K562 (cell line): ENCODE results near the gene SLC12A9. TPM values are rescaled to one million over a fixed set of nuclear protein-coding genes. Genes with fewer than 3 reads are reported as not detected.

Experiments
- ATAC-seq: fragments of 200-7000 bp; cut with Tn5 transposase; 3 replicates; pipeline ENCODE4 v1.9.1; 2020; ENCODE audit warnings: moderate library complexity
- BruUV-seq: library from RNA; stranded (reverse); fragments of 400-500 nt; replicated peaks from 2 replicates; lab custom pipeline; 2021; lab: Mats Ljungman, UMichigan
- CTCF ChIA-PET: fragments of 300-600 bp; formaldehyde crosslinking; extraction: SDS; loops from one replicate; lab custom pipeline; 2021; ENCODE audit warnings: low intra/inter-chr PET ratio; lab: Yijun Ruan, JAX
- POLR2A ChIA-PET: fragments of 300-600, 350-650 bp; sonication (Branson Sonifier 250); formaldehyde crosslinking; extraction: SDS; loops from one replicate; lab custom pipeline; 2021; ENCODE audit warnings: antibody characterized with exemption, inconsistent platforms; lab: Yijun Ruan, JAX
- DNase-seq, 4 experiments: peaks; one replicate each; pipeline versions ENCODE4 v3.0.0 to v3.0.0-alpha.2; 2011 to 2018; ENCODE audit warnings: low spot score in 3 of 4, mixed read lengths in 3 of 4; ENCODE audit errors: extremely low read depth in 1 of 4
- FAIRE-seq: peaks from 2 replicates; lab custom pipeline; 2011; peaks lifted over from hg19 to GRCh38; lab: Jason Lieb, UNC
- H2AFZ ChIP-seq: 2 replicates; pipeline ENCODE4 v1.6.0; 2011; ENCODE audit warnings: low read depth, low read length, control low read depth, inconsistent platforms
- H3K27ac ChIP-seq: fragments of 200-600 bp; 3 replicates; pipeline ENCODE4 v1.8.0; 2011; ENCODE audit warnings: low read depth, mild to moderate bottlenecking, control low read depth, inconsistent platforms, low read length, moderate library complexity, mixed read lengths; ENCODE audit errors: extremely low read depth
- H3K27me3 ChIP-seq, 2 experiments: fragments of 300-600 bp in 1 of 2; 2 replicates in 1 of 2; 3 replicates in 1 of 2; pipeline versions ENCODE4 v1.6.0 to v1.8.0; 2011; ENCODE audit warnings: inconsistent platforms in 2 of 2, low read length in 2 of 2, mild to moderate bottlenecking in 1 of 2, mixed read lengths in 1 of 2, moderate library complexity in 1 of 2; ENCODE audit not compliant: control insufficient read depth in 2 of 2, insufficient read depth in 2 of 2
- H3K36me3 ChIP-seq: fragments of 300-600 bp; 3 replicates; pipeline ENCODE4 v1.8.0; 2011; ENCODE audit warnings: mild to moderate bottlenecking, low read length, inconsistent platforms; ENCODE audit not compliant: control insufficient read depth, insufficient read depth
- H3K4me1 ChIP-seq, 2 experiments: fragments of 200-600 bp in 1 of 2; replicated peaks in 1 of 2; 2 replicates in 1 of 2; 3 replicates in 1 of 2; pipeline versions ENCODE4 v1.5.1 to v1.8.0; 2011; ENCODE audit warnings: inconsistent platforms in 2 of 2, low read length in 2 of 2, mild to moderate bottlenecking in 1 of 2, mixed read lengths in 1 of 2, moderate library complexity in 1 of 2; ENCODE audit not compliant: control insufficient read depth in 2 of 2, insufficient read depth in 2 of 2
- H3K4me2 ChIP-seq: 2 replicates; pipeline ENCODE4 v1.6.1; 2011; ENCODE audit warnings: low read length, control low read depth, inconsistent platforms, mixed read lengths; ENCODE audit not compliant: insufficient read depth
- H3K4me3 ChIP-seq: fragments of 200-600 bp; sonication (generic), shearing (Covaris generic); 2 replicates; pipeline ENCODE4 v1.5.1; 2016; ENCODE audit warnings: control low read depth, inconsistent platforms
- H3K79me2 ChIP-seq: fragments of 200-600 bp; 3 replicates; pipeline ENCODE4 v1.8.0; 2011; ENCODE audit warnings: low read length, inconsistent platforms; ENCODE audit not compliant: control insufficient read depth, insufficient read depth
- H3K9ac ChIP-seq, 2 experiments: 2 replicates each; pipeline versions ENCODE4 v1.6.0 to v1.6.1; 2011; ENCODE audit warnings: low read depth in 2 of 2, low read length in 2 of 2, control low read depth in 1 of 2, inconsistent platforms in 1 of 2, mild to moderate bottlenecking in 1 of 2, mixed read lengths in 1 of 2; ENCODE audit not compliant: insufficient read depth in 1 of 2
- H3K9me1 ChIP-seq: one replicate; pipeline ENCODE4 v1.6.0; 2011; ENCODE audit warnings: inconsistent platforms, mild to moderate bottlenecking, low read length, moderate library complexity; ENCODE audit not compliant: control insufficient read depth, insufficient read depth
- H3K9me3 ChIP-seq: replicated peaks from 2 replicates; pipeline ENCODE4 v1.5.1; 2011; ENCODE audit warnings: low read depth, low read length, inconsistent platforms; ENCODE audit not compliant: control insufficient read depth, insufficient read depth
- H4K20me1 ChIP-seq: replicated peaks from 2 replicates; pipeline ENCODE4 v1.6.1; 2011; ENCODE audit warnings: low read length, inconsistent platforms, mixed read lengths; ENCODE audit not compliant: control insufficient read depth, insufficient read depth
- CCNT2 ChIP-seq: IDR thresholded peaks from 2 replicates; pipeline ENCODE4 v1.6.1; 2011; ENCODE audit warnings: borderline replicate concordance, low read depth, mild to moderate bottlenecking, moderate library complexity, mixed read lengths, low read length; ENCODE audit not compliant: insufficient read length; ENCODE audit errors: extremely low read depth
- FOXK2 ChIP-seq, 2 experiments: fragments of 450-650 bp; IDR thresholded peaks in 1 of 2; conservative IDR thresholded peaks in 1 of 2; 2 replicates each; pipeline ENCODE4 v1.6.1; 2016; ENCODE audit warnings: low read depth in 2 of 2, mild to moderate bottlenecking in 1 of 2
- KDM2B ChIP-seq: fragments of 250-450 bp; sonication (Bioruptor Pico); IDR thresholded peaks from 2 replicates; pipeline ENCODE4 v1.8.0; 2021; ENCODE audit warnings: mild to moderate bottlenecking, moderate library complexity
- NCOA1 ChIP-seq: fragments of 450-650 bp; IDR thresholded peaks from 2 replicates; pipeline ENCODE4 v1.6.1; 2016; ENCODE audit warnings: low read depth
- NFYB ChIP-seq: IDR thresholded peaks from 2 replicates; pipeline ENCODE4 v1.6.1; 2011; ENCODE audit warnings: mild to moderate bottlenecking, moderate library complexity; ENCODE audit not compliant: insufficient read length; ENCODE audit errors: extremely low read depth
- POLR2A ChIP-seq: fragments of 450-650 bp; conservative IDR thresholded peaks from 2 replicates; pipeline ENCODE4 v1.6.1; 2016
- TAL1 ChIP-seq: fragments of 450-650 bp; IDR thresholded peaks from 2 replicates; pipeline ENCODE4 v1.6.1; 2016; ENCODE audit warnings: mild to moderate bottlenecking
- THRAP3 ChIP-seq: fragments of 450-650 bp; IDR thresholded peaks from 2 replicates; pipeline ENCODE4 v1.6.1; 2016; ENCODE audit warnings: mild to moderate bottlenecking, inconsistent platforms, borderline replicate concordance
- ZNF311 ChIP-seq: fragments of 250-450 bp; sonication (Bioruptor Pico); IDR thresholded peaks from 2 replicates; pipeline ENCODE4 v1.4.0; 2020; ENCODE audit warnings: mild to moderate bottlenecking, moderate library complexity
- ZNF384 ChIP-seq: IDR thresholded peaks from 2 replicates; pipeline ENCODE4 v1.6.1; 2012; ENCODE audit warnings: low read depth, low read length, improper control_type of control experiment
- WGBS: fragments of 100-300 bp; shearing (Covaris generic); methylation state at CpG from one replicate; pipeline ENCODE4 v1.1.6; 2016; ENCODE audit warnings: low coverage, mixed read lengths; ENCODE audit not compliant: insufficient coverage; ENCODE audit errors: missing lambda C conversion rate; 5-methylcytosine and 5-hydroxymethylcytosine counted together
- in situ Hi-C: fragments of 300-500 bp; cut with MboI; formaldehyde crosslinking; loops from 4 replicates; pipeline ENCODE4 v1.15.0; 2018; ENCODE audit warnings: inconsistent platforms, mixed read lengths
- intact Hi-C: fragments of 100-400 bp; cut with micrococcal nuclease; formaldehyde crosslinking; loops from 2 replicates; pipeline ENCODE4 v1.14.2; 2022
- polyA plus RNA-seq, 8 experiments: library from polyadenylated mRNA; depleted of rRNA in 4 of 8; stranded (reverse) in 5 of 8; unstranded in 3 of 8; fragments of >200 nt; fragmentation: Nextera tagmentation in 2 of 8; fragmentation: Illumina TruSeq in 1 of 8; extraction: Ambion mirVana in 2 of 8; extraction: Trizol in 1 of 8; gene quantifications; 2 replicates each; pipeline versions ENCODE4 v1.2.1 to v1.2.3, GENCODE V29; 2011 to 2014; ENCODE audit warnings: inconsistent platforms in 1 of 8, missing spikeins in 1 of 8
- total RNA-seq, 7 experiments: library from RNA; depleted of rRNA in 6 of 7; stranded (reverse); fragments of >200 nt in 6 of 7; fragmentation: Illumina TruSeq in 2 of 7; extraction: Trizol in 2 of 7; gene quantifications; 2 replicates each; pipeline versions ENCODE4 v1.2.1 to v1.2.3, GENCODE V29; 2011 to 2021; ENCODE audit warnings: low replicate concordance in 1 of 7
- TF ChIP-seq, protein P1 (sequence below): fragments of 450-650 bp; IDR thresholded peaks from 2 replicates; pipeline ENCODE4 v1.6.1; 2017; ENCODE audit warnings: antibody characterized with exemption, mild to moderate bottlenecking
- TF ChIP-seq, protein P2 (sequence below): fragments of 250-450 bp; sonication (Bioruptor Pico); IDR thresholded peaks from 2 replicates; pipeline ENCODE4 v1.4.0; 2020
- TF ChIP-seq, protein P3 (sequence below): fragments of 250-450 bp; sonication (Bioruptor Pico); IDR thresholded peaks from 2 replicates; pipeline ENCODE4 v1.8.0; 2021; ENCODE audit warnings: borderline replicate concordance, mild to moderate bottlenecking, moderate library complexity; ENCODE audit not compliant: poor library complexity, severe bottlenecking
- TF ChIP-seq, protein P4 (sequence below): sonication (generic); formaldehyde crosslinking; IDR thresholded peaks from 2 replicates; pipeline ENCODE4 v1.8.0; 2022; ENCODE audit warnings: missing genetic modification reagents, mild to moderate bottlenecking, moderate library complexity, borderline replicate concordance

SLC12A9 gene
- total and polyA plus RNA-seq, 9 of the 15 experiments (the other 6 are each of a cell fraction or from before 2014, with no cell fraction given): 0.06 to 20.2 (median 10.7) TPM

DNA sequence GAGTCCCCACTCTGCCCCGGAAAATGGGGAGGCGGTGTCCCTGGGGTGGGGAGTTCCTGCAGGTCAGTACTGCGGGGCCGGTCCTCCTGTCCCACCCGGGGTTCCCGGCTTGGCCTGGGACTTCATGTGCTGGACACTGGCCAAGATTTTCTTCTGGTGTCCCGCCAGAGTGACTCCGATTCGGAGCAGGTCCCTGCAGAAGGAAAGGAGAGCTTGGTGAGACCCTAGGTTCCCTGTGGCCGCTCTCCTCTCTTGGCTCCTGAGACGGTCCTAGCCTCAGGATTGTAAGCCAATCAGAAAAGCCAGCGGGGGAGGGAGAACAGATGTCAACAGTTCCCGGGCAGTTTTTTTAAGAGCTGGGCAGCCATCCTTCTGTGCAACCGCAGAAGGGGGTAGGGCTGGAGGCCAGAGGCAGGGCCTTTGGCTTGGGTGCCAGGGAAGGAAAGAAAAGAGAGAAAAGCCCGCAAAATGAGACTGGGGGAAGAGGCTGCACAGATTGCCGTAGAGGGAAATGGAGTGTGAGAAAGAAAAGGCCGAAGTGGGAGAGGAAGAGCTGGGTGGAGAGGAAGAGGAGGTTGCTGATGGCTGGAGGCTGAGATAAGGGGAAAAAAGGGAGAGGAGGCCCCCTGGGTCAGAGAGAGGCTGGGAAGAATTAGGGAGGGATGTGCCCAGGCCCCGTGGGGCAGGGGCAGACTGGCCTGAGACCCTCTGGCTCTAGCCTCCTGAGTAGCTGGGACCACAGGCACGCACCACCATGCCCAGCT, 48.9 kb upstream of the SLC12A9 start:
- H3K36me3 ChIP-seq: peaks cover 59% of the 10 kb centered on the region
- ChIA-PET POLR2A (interaction anchor here (0.6 to 2.3 kb wide), 9 partner anchors 9 to 258 kb away, joined by 3 to 7 read pairs (median 3); partner anchors contain the start of genes SLC12A9 and SRRT), CTCF (interaction anchor here (0.6 kb wide), 1 partner anchor 367 kb away, joined by 3 read pairs; the partner anchor contains the start of gene PPP1R35)
- no peak overlapping the region for H3K4me3 ChIP-seq
- WGBS: 24% methylated on average over 19 of the region's 19 CpGs
- no peaks in the 10 kb centered on the region for H3K9me3 ChIP-seq
- H2AFZ ChIP-seq: no peak overlapping the region
- no peaks in the 10 kb centered on the region for H3K27me3 ChIP-seq
- H3K4me2 ChIP-seq: peak overlapping the region; percentile 53
- H4K20me1 ChIP-seq: no peaks in the 10 kb centered on the region
- H3K79me2 ChIP-seq: no peaks in the 10 kb centered on the region
- H3K27ac ChIP-seq: peak overlapping the region; percentile 39; the same call in 1 of the 3 replicates
- intact Hi-C loops (loop anchor here (5.0 kb wide), 1 partner anchor 96 kb away; the partner anchor contains the start of gene POP7), in situ Hi-C loops (no loop called here)
- H3K4me1 ChIP-seq: peaks cover 46 to 66% of the 10 kb centered on the region in 2 experiments
- H3K9me1 ChIP-seq: no peaks in the 10 kb centered on the region
- ATAC-seq (peak; percentile 68), FAIRE-seq (peak; percentile 86), DNase-seq (peak; percentile 80 to 86 (median 84))
- peak overlapping the region in 1 of 2 experiments; percentile 73; a peak in 3 of 4 replicates for H3K9ac ChIP-seq
- no TSS peak for BruUV-seq
- TF ChIP-seq THRAP3 (0 out of 2 replicates have a peak, but pooled peaks have one; percentile 14), POLR2A (0 out of 2 replicates have a peak, but pooled peaks have one; percentile 27), KDM2B (no peak), NCOA1 (peak; percentile 42; the same call in 1 of the 2 replicates), CCNT2 (no peak), ZNF311 (CRISPR knock-in tag) (no peak), ZNF384 (peak; percentile 86), FOXK2 (conservative IDR thresholded peaks at IDR 0.05 in 1 of 2, IDR thresholded peaks at IDR 0.05 in 1 of 2; ENCODE audit: low read depth in 2 of 2) (no peak), NFYB (peak; percentile 63), TAL1 (peak; percentile 57)
- TF ChIP-seq, protein P1, sequence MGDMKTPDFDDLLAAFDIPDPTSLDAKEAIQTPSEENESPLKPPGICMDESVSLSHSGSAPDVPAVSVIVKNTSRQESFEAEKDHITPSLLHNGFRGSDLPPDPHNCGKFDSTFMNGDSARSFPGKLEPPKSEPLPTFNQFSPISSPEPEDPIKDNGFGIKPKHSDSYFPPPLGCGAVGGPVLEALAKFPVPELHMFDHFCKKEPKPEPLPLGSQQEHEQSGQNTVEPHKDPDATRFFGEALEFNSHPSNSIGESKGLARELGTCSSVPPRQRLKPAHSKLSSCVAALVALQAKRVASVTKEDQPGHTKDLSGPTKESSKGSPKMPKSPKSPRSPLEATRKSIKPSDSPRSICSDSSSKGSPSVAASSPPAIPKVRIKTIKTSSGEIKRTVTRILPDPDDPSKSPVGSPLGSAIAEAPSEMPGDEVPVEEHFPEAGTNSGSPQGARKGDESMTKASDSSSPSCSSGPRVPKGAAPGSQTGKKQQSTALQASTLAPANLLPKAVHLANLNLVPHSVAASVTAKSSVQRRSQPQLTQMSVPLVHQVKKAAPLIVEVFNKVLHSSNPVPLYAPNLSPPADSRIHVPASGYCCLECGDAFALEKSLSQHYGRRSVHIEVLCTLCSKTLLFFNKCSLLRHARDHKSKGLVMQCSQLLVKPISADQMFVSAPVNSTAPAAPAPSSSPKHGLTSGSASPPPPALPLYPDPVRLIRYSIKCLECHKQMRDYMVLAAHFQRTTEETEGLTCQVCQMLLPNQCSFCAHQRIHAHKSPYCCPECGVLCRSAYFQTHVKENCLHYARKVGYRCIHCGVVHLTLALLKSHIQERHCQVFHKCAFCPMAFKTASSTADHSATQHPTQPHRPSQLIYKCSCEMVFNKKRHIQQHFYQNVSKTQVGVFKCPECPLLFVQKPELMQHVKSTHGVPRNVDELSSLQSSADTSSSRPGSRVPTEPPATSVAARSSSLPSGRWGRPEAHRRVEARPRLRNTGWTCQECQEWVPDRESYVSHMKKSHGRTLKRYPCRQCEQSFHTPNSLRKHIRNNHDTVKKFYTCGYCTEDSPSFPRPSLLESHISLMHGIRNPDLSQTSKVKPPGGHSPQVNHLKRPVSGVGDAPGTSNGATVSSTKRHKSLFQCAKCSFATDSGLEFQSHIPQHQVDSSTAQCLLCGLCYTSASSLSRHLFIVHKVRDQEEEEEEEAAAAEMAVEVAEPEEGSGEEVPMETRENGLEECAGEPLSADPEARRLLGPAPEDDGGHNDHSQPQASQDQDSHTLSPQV: 0 out of 2 replicates have a peak, but pooled peaks have one; percentile 49
- TF ChIP-seq, protein P2, sequence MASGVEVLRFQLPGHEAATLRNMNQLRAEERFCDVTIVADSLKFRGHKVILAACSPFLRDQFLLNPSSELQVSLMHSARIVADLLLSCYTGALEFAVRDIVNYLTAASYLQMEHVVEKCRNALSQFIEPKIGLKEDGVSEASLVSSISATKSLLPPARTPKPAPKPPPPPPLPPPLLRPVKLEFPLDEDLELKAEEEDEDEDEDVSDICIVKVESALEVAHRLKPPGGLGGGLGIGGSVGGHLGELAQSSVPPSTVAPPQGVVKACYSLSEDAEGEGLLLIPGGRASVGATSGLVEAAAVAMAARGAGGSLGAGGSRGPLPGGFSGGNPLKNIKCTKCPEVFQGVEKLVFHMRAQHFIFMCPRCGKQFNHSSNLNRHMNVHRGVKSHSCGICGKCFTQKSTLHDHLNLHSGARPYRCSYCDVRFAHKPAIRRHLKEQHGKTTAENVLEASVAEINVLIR (CRISPR knock-in tag): 0 out of 2 replicates have a peak, but pooled peaks have one; percentile 27
- TF ChIP-seq, protein P3, sequence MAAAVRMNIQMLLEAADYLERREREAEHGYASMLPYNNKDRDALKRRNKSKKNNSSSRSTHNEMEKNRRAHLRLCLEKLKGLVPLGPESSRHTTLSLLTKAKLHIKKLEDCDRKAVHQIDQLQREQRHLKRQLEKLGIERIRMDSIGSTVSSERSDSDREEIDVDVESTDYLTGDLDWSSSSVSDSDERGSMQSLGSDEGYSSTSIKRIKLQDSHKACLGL (CRISPR knock-in tag): no peak
- TF ChIP-seq, protein P4, sequence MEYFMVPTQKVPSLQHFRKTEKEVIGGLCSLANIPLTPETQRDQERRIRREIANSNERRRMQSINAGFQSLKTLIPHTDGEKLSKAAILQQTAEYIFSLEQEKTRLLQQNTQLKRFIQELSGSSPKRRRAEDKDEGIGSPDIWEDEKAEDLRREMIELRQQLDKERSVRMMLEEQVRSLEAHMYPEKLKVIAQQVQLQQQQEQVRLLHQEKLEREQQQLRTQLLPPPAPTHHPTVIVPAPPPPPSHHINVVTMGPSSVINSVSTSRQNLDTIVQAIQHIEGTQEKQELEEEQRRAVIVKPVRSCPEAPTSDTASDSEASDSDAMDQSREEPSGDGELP (CRISPR knock-in tag): peak; percentile 41; the same call in 1 of the 2 replicates
